Measurements from ENCODE around the gene GRIK2.

The GRIK2 gene

DNA sequence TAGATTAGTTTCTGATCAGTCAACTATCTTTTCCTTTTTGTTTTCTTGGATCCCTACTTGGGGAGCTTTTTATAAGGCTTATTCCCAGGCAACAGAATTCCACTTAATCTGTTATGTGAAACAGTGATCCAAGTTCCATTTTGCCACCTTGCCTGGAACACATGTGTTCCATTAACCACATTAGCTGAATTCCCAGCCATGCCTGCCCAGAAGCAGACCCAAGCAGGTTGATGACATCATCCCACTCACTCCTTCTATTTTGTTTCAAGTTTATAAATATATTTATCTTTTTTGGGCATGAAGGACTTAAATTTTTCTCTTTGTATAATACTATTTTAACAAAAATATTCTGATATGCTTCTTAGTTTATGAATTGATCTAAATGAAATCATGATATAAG is 587.4 kb downstream of the GRIK2 start:
- TF ChIP-seq, protein P1, sequence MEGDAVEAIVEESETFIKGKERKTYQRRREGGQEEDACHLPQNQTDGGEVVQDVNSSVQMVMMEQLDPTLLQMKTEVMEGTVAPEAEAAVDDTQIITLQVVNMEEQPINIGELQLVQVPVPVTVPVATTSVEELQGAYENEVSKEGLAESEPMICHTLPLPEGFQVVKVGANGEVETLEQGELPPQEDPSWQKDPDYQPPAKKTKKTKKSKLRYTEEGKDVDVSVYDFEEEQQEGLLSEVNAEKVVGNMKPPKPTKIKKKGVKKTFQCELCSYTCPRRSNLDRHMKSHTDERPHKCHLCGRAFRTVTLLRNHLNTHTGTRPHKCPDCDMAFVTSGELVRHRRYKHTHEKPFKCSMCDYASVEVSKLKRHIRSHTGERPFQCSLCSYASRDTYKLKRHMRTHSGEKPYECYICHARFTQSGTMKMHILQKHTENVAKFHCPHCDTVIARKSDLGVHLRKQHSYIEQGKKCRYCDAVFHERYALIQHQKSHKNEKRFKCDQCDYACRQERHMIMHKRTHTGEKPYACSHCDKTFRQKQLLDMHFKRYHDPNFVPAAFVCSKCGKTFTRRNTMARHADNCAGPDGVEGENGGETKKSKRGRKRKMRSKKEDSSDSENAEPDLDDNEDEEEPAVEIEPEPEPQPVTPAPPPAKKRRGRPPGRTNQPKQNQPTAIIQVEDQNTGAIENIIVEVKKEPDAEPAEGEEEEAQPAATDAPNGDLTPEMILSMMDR (conservative IDR thresholded peaks at IDR 0.05) = no peak
- H3K27ac ChIP-seq = no peak overlapping the region

GRCh38 chr6:101986476-101986875 is 593.0 kb downstream of the GRIK2 start:
- TF ChIP-seq, protein P1 (conservative IDR thresholded peaks at IDR 0.05) = no peak
- H3K27ac ChIP-seq = no peak overlapping the region

DNA sequence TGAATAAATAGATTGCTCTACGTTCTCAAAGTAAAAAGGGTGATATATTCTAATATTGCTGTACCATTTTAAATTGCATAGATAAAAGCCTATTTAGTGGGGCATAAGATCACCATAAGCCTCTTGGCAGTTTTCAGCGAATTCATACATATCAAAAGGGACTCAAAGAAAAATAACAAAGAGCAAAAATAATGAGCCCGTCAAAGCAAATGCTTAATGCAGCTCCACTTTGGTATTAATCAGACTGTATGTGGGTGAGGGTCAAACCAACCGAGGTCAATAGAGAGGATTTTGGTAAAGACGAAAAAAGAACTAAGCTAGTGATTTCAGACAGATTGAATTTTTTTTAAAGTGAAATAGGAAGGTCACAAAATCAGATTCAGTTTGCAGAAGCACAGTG is 598.8 kb downstream of the GRIK2 start:
- TF ChIP-seq, protein P1 (conservative IDR thresholded peaks at IDR 0.05) = no peak
- no peak overlapping the region for H3K27ac ChIP-seq

- no peak overlapping the region for H3K27ac ChIP-seq
- TF ChIP-seq, protein P1 (conservative IDR thresholded peaks at IDR 0.05) = no peak
Measured at GRCh38 chr6:101994521-101994920, 601.0 kb downstream of the GRIK2 start.

DNA sequence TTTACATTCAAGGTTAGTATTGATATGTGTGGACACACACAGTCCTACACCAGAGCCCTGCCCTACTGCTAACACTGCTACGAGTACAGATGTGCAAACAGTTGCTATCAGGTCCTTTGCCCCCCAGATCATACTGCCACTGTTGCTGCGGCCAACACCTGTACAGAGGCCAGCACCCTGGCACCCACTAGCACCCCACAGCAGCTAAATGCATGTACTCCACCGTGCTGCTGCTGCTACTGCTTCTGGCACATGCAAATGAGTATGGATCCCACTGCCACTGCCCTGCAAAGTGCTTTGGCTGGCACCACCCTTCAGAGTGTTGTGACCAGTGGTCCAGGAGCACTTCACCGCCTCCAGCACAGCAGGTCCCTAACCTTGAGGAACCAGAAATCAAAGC is 621.9 kb downstream of the GRIK2 start:
- TF ChIP-seq, protein P1 (conservative IDR thresholded peaks at IDR 0.05) = no peak
- no peak overlapping the region for H3K27ac ChIP-seq

DNA sequence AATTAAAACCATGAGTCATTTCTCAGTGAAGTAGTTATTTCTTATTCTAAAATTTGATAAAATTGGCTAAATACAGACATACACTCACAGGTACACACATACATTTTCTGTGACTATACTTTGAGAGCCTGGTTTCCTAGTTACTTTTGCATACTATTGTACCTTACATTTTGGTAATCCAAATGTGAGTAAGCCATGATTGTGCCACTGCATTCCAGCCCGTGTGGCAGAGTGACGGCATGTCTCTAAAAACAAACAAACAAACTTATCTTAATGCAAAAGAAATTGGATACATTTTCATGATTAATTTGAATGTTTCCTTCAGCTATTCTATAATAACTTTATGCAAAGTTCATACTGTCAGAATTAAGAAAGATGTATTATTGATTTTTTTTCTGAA is 628.8 kb downstream of the GRIK2 start:
- TF ChIP-seq, protein P1 (conservative IDR thresholded peaks at IDR 0.05) = no peak

DNA sequence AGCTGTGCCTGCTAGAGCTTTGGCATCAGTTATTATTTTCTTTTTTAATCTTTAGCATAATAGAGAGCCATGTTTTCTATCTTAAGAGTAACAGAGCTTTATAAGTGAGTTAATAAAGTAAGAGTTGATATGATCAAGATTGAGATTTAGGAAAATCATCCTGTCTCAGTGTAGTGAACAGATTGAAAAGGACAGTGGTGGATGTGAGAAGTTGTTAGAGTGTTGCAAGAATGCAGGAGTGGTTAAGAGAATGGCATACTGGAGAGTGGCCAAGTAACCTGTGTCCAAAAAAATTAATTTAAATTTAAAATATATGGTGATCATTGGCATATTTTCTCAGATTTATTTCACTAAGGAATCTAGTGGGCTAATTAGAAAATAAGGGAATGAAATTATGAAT is 629.3 kb downstream of the GRIK2 start:
- TF ChIP-seq, protein P1 (conservative IDR thresholded peaks at IDR 0.05) = no peak
- no peak overlapping the region for H3K27ac ChIP-seq

More for the DNA sequence above, 628.8 kb downstream of the GRIK2 start:
- H3K27ac ChIP-seq = no peak overlapping the region
